ENCODE measurements around the gene ATAD3C.
A peak's percentile ranks its signal among the peaks of the same experiment; 100 is the strongest.
"Not testable (repeated sequence)": the region's sequence is repeated elsewhere in the genome, so short reads cannot be mapped to it uniquely, and the experiment has no call there.

Gene ATAD3C

GRCh38 chr1:1449099-1449739 is at the start of gene ATAD3C:
TSS of gene ATAD3C (plus strand) at chr1:1449689. CDS start at chr1:1450684, 995 bp downstream.
- DNase-seq, result no peak

DNA sequence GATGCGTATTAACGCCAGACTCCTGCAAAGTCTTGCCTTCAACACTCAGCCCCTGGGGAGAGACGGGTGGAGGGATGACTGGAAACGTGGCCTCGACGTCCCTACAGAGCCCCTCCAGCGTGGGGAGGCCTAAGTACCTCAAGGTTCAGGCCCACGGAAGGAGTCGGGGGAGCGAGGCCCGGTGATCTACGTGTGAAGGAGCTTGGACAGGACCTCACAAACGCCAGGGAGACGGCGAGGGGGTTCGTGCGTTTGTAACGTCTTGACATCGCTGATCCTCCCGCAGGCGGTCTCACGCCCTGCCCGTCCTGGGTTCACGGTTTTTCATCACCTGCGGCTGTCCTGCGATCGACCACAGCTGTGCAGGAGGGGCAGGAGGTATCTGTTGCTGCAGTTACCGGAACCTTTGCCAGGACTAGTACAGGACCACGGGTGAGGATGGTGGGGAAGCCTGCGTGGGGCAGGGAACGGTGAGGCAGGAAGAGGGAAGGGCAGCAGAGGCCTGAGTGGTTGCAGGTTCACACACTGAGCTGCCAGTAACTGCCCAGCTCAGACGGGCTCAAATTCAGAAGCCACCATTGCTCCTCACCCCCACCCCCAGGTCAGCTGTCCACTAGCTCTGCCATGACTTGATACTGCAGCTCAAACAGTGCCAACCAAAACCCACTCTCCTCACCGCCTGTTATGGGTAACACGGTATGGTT is 49.5 kb upstream of the ATAD3C start:
- DNase-seq, result no peak

DNA sequence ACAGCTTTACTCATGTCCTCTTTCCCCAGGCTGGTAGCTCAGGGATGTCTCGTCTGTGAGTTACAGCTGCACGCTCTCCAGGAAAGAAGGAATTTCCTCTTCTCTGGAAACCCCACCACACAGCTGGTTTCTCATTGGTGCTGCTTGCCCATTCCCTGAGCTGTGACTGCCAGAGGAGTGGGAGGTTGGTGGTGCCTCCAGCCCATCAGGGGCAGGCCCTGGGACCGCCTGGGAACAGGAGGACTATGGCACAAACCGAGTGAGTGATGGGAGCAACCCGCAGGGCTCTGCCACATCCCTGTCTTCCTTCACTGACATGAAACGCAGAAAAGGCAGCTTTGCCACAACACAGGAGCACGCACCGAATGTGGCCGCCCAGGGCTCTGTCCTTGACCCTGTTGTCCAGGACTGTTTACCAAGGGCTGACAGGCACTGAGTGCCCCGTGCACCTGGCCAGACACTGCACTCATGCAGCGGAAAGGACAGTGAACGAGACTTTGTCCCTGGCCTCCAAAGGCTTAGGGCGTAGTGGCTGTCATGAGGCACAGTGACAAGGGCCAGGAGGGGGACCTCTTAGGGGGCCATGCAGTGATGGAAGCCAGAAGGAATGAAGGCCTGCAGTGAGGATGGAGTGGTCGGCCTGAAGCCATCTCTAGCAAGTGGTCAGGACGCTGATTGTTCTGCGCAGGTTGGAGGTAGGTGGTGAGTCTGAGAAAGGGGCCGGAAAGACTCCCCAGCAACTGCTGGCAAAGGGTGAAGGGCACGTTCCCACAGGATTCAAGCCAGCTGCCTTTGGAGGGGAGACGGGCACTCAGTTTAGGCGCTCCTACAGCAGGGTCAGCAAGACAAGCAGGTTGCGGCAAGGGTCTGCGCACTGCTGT is 48.7 kb upstream of the ATAD3C start:
- no peak for DNase-seq

DNA sequence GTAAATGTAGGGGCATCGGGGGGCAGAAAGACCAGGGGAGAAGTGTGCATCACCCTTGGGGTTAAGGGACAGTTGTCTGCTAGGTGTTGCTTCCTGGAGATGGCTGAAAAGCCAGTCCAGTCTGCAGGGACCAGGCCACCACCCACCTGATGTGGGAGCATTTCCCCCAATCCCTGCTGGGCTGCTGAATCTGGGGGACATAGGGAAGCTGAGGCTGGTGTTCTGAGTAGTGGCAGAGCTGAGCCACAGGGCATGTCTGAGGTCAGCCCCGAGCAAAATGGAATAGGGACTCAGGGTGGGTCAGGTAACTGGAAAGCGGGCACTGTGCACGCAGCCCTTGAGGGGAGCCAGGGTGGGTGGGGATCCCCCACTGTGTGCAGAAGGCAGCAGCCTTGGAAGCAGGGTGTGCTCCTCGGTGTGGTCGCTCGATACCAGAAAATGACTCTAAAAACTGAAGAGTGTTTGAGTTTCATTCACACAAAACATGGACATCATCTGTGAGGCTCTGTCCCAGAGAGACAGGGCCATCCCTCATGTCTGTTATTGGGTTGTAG is 48.0 kb upstream of the ATAD3C start:
- no peak for DNase-seq

GRCh38 chr1:1402072-1402900 is 47.2 kb upstream of the ATAD3C start:
- peak; percentile 60 for DNase-seq

- not testable (repeated sequence) for DNase-seq
Measured at GRCh38 chr1:1402901-1403392, 46.5 kb upstream of the ATAD3C start.

- no peak for DNase-seq
Measured at GRCh38 chr1:1403653-1404052, 45.8 kb upstream of the ATAD3C start.

- DNase-seq, result no peak
Measured at GRCh38 chr1:1406101-1406820, 43.2 kb upstream of the ATAD3C start.

DNA sequence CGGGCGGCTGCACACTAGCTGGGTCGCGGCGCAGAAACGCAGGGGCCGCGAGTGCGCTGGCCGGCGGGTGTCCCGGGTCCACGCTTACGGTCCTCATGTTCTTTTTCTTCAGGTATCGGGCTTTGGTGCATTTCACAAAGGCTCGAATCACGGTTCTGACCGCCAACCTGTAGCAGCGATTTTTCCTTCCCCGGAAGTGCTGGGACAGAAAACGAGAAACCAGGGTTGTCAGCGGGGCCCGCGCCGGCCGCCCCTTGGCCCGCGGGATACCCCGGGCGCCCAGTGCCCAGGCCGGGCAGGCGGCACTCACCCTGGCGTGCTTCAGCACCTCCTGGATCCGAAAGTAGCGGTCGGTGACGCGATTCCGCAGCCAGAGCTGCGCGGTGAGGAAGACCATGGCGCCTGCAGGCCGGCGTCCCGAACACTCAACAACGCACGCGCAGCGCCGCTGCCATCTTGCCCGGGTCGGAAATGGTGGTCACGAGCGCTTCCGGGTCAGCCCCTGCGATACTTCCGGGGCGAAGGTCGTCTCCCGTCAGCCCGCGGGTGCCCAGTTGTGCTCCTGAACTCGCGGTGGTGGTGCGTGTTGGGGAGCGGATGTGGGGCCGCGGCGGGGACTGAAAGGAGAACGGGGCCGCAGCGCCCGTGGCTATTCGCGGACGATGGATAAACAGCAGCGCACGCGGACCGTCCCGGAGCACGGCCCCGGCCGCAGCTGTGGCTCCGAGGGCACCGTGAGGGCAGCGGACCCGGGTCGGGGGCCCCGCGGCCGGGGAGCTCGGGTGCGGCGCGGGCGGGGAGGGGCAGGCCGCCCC is 42.5 kb upstream of the ATAD3C start, which contains the start of gene MRPL20:
MRPL20 (minus strand) TSS at position 473 of the 815 bp plus-strand sequence; CDS start at position 397, 76 bp downstream.
- peak; percentile 89 for DNase-seq

DNA sequence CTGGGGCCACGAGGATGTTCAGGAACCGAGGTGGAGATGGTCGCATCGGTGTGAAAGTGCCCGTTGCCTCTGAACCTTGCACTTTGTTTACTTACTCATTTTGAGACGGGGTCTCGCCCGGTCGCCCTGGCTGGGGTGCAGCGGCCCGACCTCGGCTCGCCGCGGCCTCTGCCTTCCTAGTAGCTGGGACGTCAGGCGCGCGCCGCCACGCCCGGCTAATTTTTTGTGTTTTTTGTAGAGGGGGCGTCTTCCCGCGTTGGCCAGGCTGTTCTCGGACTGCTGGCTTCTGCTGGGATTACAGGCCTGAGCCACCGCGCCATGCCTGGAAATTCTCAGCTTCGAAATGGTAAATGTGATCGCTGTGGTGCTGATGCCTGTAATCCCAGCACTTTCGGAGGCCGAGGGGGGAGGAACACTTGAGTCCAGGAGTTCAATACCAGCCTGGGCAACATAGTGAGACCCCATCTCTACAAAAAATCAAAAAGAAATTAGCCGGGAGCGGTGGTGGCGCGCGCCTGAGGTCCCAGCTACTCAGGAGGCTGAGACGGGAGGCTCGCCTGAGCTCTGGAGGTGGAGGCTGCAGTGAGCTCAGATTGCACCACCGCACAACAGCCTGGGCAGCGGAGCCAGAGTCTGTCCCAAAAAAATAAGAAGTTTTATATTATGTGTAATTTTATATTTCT is 41.7 kb upstream of the ATAD3C start:
- DNase-seq, result peak; percentile 38

- not testable (repeated sequence) for DNase-seq
Measured at GRCh38 chr1:1410238-1410637, 39.3 kb upstream of the ATAD3C start.

- DNase-seq, result no peak
Measured at GRCh38 chr1:1411626-1412025, 37.9 kb upstream of the ATAD3C start.

DNA sequence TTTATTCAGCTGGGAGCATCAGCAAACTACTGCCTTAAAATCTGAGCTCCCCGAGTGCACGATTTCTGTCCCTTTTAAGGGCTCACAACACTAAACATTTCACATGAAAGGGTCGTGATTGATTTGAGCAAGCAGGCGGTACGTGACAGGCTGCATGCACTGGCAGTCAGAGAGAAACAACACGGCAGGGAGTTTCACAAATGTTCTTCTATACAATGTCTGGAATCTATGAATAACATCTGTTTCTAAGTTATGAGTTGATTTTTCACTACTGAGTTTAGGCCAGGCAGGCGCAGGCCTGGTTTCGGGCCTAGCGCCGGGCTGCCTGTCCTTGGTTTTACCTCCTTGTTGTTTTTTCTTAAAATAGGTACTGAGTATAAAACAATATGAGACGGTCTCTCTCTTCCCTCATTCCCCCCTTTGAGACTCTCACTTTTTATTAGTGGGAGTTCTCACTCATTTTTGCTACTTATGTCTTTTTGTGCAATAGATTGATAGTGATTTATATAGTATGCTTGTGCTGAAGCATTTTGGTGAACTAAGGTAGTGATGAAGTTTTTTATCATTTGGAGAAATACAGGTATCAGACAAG is 37.1 kb upstream of the ATAD3C start:
- not testable (repeated sequence) for DNase-seq

DNA sequence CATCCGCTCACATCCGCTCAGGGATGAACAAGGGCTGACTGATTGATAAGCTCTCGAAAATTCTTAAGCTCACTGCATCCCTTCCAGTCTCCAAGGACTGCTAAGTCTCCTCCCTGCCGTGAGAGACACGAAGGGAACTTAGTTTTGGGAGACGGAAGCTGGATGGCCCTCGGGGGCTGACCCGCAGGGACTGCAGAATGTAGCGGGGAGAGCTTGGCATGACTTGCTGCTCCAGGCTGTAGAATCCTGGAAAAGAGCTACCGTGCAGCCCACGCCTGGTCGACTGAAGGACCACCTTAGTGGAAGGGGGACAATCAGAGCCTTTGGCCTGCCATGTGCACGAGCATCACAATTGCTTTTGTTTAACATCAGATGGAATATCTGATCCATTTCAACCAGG is 33.7 kb upstream of the ATAD3C start:
- DNase-seq, result no peak

GRCh38 chr1:1417396-1417795 is 32.1 kb upstream of the ATAD3C start:
- not testable (repeated sequence) for DNase-seq

DNA sequence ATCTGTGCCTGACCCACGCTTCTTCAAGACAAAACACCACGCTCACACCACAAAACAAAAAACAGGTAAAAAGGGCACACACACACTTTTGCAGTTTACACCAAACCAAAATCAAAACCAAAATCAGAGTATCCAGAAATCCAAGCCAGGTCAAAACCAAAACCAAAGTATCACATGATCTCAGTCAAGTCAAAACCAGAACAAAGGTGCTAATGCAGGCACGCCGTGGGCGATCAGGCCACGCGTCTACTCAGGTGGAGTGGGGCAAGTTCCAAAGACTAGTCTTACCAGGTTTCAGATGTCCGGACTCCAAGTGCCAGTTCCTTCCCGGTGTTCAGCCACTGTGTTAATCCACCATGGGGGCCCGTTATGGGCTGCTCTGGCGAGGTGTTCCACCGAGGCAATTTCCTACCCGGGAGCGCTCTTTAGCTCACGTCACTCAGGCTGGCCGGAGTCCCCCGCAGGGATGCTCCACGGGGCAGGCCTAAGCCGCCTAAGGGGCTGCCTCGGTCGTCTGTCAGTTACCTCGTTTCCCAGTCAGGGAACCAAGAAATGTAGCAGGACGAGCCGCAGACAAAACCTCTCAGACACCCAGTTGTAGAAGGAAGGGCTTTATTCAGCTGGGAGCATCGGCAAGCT is 31.5 kb upstream of the ATAD3C start:
- not testable (repeated sequence) for DNase-seq

GRCh38 chr1:1418464-1419362 is 30.8 kb upstream of the ATAD3C start:
- no peak for DNase-seq

DNA sequence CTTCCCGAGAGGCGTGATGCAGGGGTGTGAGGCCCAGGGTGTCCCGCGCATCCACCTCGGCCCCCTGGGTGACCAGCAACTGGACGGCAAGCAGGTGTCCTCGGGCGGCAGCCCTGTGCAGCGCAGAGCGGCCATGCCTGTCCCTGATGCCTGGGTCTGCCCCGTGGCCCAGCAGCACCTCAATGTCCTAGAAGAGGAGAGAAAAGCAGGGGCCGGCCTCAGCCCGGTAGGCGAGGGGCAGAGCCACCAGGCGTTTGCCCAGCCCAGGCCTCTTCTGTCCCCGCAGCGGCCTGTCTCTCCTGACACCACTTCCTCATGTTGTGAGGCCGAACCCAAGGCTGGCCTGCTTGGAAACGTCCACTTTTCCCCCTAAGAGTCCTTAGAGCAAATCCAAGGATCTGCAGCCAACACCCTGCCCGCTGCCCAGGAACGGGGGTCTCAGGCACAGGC is 30.1 kb upstream of the ATAD3C start:
- DNase-seq, result no peak

Data from fibroblast of skin of right biceps (primary cell).